ENCODE measurements around the gene IGSF23.

DNA sequence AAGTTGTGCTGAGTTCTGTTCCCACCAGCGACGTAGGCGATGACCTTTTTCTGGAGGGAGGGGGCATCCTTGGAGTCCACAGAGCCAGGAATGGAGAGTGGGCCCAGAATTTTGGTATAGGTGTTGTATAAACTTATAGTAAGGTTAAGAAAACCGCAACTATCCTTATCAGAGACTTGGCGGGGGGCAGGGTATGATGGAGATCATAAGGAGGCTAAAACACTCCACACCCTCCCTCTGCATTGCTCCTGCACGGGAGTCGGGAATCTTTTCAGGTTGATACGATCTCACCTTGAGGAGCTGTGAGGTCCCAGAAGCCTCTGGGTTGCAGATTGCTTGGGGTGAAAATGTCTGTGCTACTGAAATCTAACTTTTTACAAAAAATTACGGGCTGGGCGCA lies 51.6 kb downstream of the IGSF23 start:
- TF ChIP-seq, protein P1, sequence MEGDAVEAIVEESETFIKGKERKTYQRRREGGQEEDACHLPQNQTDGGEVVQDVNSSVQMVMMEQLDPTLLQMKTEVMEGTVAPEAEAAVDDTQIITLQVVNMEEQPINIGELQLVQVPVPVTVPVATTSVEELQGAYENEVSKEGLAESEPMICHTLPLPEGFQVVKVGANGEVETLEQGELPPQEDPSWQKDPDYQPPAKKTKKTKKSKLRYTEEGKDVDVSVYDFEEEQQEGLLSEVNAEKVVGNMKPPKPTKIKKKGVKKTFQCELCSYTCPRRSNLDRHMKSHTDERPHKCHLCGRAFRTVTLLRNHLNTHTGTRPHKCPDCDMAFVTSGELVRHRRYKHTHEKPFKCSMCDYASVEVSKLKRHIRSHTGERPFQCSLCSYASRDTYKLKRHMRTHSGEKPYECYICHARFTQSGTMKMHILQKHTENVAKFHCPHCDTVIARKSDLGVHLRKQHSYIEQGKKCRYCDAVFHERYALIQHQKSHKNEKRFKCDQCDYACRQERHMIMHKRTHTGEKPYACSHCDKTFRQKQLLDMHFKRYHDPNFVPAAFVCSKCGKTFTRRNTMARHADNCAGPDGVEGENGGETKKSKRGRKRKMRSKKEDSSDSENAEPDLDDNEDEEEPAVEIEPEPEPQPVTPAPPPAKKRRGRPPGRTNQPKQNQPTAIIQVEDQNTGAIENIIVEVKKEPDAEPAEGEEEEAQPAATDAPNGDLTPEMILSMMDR (IDR thresholded peaks at IDR 0.05), result no peak
- TF ChIP-seq EP300 (IDR thresholded peaks at IDR 0.05) (no peak), POLR2A (IDR thresholded peaks at IDR 0.05) (no peak)

Measured in ovary (tissue), 3 donors.